ENCODE measurements around the gene NALCN.

NALCN gene

GRCh38 chr13:101416181-101417042 lies at the start of gene NALCN:
Gene NALCN (minus strand): TSS chr13:101416508. CDS start chr13:101399126, 17,382 bp downstream.
- TF ChIP-seq RAD21 (IDR thresholded peaks at IDR 0.05; ENCODE audit: low read depth) = no peak
- TF ChIP-seq TEAD4 (IDR thresholded peaks at IDR 0.05) = no peak
- TF ChIP-seq CEBPB (IDR thresholded peaks at IDR 0.05) = no peak
- TF ChIP-seq TAF1 (IDR thresholded peaks at IDR 0.05; ENCODE audit: low read depth) = no peak
- TF ChIP-seq YY1 (IDR thresholded peaks at IDR 0.05; ENCODE audit: low read depth) = no peak
- TF ChIP-seq NFIC (IDR thresholded peaks at IDR 0.05) = no peak
- TF ChIP-seq REST (IDR thresholded peaks at IDR 0.05; ENCODE audit: low read depth) = no peak
- no peak for TF ChIP-seq EGR1 (IDR thresholded peaks at IDR 0.05)
- TF ChIP-seq CREB1 (IDR thresholded peaks at IDR 0.05; ENCODE audit: low read depth) = no peak
- no peak for TF ChIP-seq USF1 (IDR thresholded peaks at IDR 0.05)
- TF ChIP-seq FOXM1 (IDR thresholded peaks at IDR 0.05; ENCODE audit: borderline replicate concordance, low read depth) = no peak
- TF ChIP-seq MAX (IDR thresholded peaks at IDR 0.05) = no peak
- TF ChIP-seq ZBTB7A (IDR thresholded peaks at IDR 0.05; ENCODE audit: low read depth) = no peak

- TF ChIP-seq TAF1 (IDR thresholded peaks at IDR 0.05; ENCODE audit: low read depth) (no peak), NFIC (IDR thresholded peaks at IDR 0.05) (no peak), CEBPB (IDR thresholded peaks at IDR 0.05) (no peak), USF1 (IDR thresholded peaks at IDR 0.05) (no peak), FOXM1 (IDR thresholded peaks at IDR 0.05; ENCODE audit: borderline replicate concordance, low read depth) (no peak), EP300 (IDR thresholded peaks at IDR 0.05; ENCODE audit: borderline replicate concordance) (no peak), YY1 (IDR thresholded peaks at IDR 0.05; ENCODE audit: low read depth) (no peak), MAX (IDR thresholded peaks at IDR 0.05) (no peak), TCF12 (IDR thresholded peaks at IDR 0.05; ENCODE audit: low read depth) (no peak), TEAD4 (IDR thresholded peaks at IDR 0.05) (no peak), CREB1 (IDR thresholded peaks at IDR 0.05; ENCODE audit: low read depth) (no peak), REST (IDR thresholded peaks at IDR 0.05; ENCODE audit: low read depth) (no peak), ZBTB7A (IDR thresholded peaks at IDR 0.05; ENCODE audit: low read depth) (no peak)
These were observed 49.6 kb upstream of the NALCN start for GRCh38 chr13:101465877-101466276.

- TF ChIP-seq MAX (IDR thresholded peaks at IDR 0.05) (no peak), CREB1 (IDR thresholded peaks at IDR 0.05; ENCODE audit: low read depth) (no peak), TCF12 (IDR thresholded peaks at IDR 0.05; ENCODE audit: low read depth) (no peak), RAD21 (IDR thresholded peaks at IDR 0.05; ENCODE audit: low read depth) (no peak)
These were observed 40.9 kb upstream of the NALCN start for GRCh38 chr13:101457176-101457575.

GRCh38 chr13:101455863-101456262 lies 39.6 kb upstream of the NALCN start:
- TF ChIP-seq TEAD4 (IDR thresholded peaks at IDR 0.05) = peak; percentile 8; the same call in 1 of the 2 replicates
- TF ChIP-seq TAF1 (IDR thresholded peaks at IDR 0.05; ENCODE audit: low read depth) = no peak

- TF ChIP-seq CEBPB (IDR thresholded peaks at IDR 0.05) (no peak), TCF12 (IDR thresholded peaks at IDR 0.05; ENCODE audit: low read depth) (no peak), TEAD4 (IDR thresholded peaks at IDR 0.05) (no peak), ZBTB7A (IDR thresholded peaks at IDR 0.05; ENCODE audit: low read depth) (no peak), EGR1 (IDR thresholded peaks at IDR 0.05) (no peak), MAX (IDR thresholded peaks at IDR 0.05) (no peak), EP300 (IDR thresholded peaks at IDR 0.05; ENCODE audit: borderline replicate concordance) (no peak), USF1 (IDR thresholded peaks at IDR 0.05) (no peak), YY1 (IDR thresholded peaks at IDR 0.05; ENCODE audit: low read depth) (no peak), FOXM1 (IDR thresholded peaks at IDR 0.05; ENCODE audit: borderline replicate concordance, low read depth) (no peak)
These were observed 38.5 kb upstream of the NALCN start for GRCh38 chr13:101454767-101455166.

All from Ishikawa (cell line).